H1 (cell line): ENCODE measurements around the gene ZMIZ1. TPM values are rescaled to one million over a fixed set of nuclear protein-coding genes. Genes with fewer than 3 reads are reported as not detected.

Experiments
- CTCF ChIA-PET: fragments of 300-600 bp; sonication (Branson Sonifier 250); formaldehyde crosslinking; loops from one replicate; lab custom pipeline; 2021; ENCODE audit not compliant: partially characterized antibody; lab: Charles Lee
- POLR2A ChIA-PET: fragments of 300-600 bp; sonication (Branson Sonifier 250); formaldehyde crosslinking; loops from one replicate; lab custom pipeline; 2021; ENCODE audit warnings: inconsistent platforms; ENCODE audit not compliant: partially characterized antibody; lab: Charles Lee
- DNase-seq, 2 experiments: peaks; one replicate each; pipeline versions ENCODE4 v3.0.0 to v3.0.0-alpha.2; 2010 to 2022; ENCODE audit warnings: low spot score in 2 of 2, low read depth in 1 of 2, mixed read lengths in 1 of 2
- FAIRE-seq: peaks from 2 replicates; lab custom pipeline; 2011; peaks lifted over from hg19 to GRCh38; lab: Jason Lieb, UNC
- H2AFZ ChIP-seq: 2 replicates; pipeline ENCODE4 v1.8.1; 2012; ENCODE audit warnings: low read length, inconsistent platforms
- H2AK5ac ChIP-seq: 2 replicates; pipeline ENCODE4 v1.6.1; 2013; ENCODE audit warnings: low read depth, low read length
- H2BK120ac ChIP-seq: replicated peaks from 2 replicates; pipeline ENCODE3; 2013; ENCODE audit warnings: low read depth, low read length, inconsistent platforms
- H2BK12ac ChIP-seq: 2 replicates; pipeline ENCODE4 v1.6.1; 2013; ENCODE audit warnings: low read depth, low read length
- H2BK15ac ChIP-seq: 2 replicates; pipeline ENCODE4 v1.6.1; 2013; ENCODE audit warnings: low read length
- H2BK20ac ChIP-seq: 2 replicates; pipeline ENCODE4 v1.6.1; 2013; ENCODE audit warnings: low read length
- H2BK5ac ChIP-seq: 2 replicates; pipeline ENCODE4 v1.6.1; 2013; ENCODE audit warnings: low read depth, low read length
- H3K14ac ChIP-seq: 2 replicates; pipeline ENCODE4 v1.6.1; 2013; ENCODE audit warnings: inconsistent platforms; ENCODE audit not compliant: insufficient read length
- H3K18ac ChIP-seq: 2 replicates; pipeline ENCODE4 v1.6.1; 2013; ENCODE audit warnings: low read length; ENCODE audit errors: extremely low read depth
- H3K23ac ChIP-seq: 2 replicates; pipeline ENCODE4 v1.6.1; 2013; ENCODE audit warnings: inconsistent platforms; ENCODE audit not compliant: insufficient read length
- H3K23me2 ChIP-seq: 2 replicates; pipeline ENCODE4 v1.6.1; 2013; ENCODE audit warnings: low read depth, low read length
- H3K27ac ChIP-seq: 2 replicates; pipeline ENCODE4 v1.6.1; 2011; ENCODE audit warnings: low read depth, low read length, inconsistent platforms
- H3K27me3 ChIP-seq, 4 experiments: replicated peaks in 1 of 4; 1 replicate in 1 of 4; 2 replicates in 3 of 4; pipeline versions ENCODE4 v1.6.1 to v1.8.1; 2011 to 2013; ENCODE audit warnings: low read length in 3 of 4, mild to moderate bottlenecking in 3 of 4, inconsistent platforms in 2 of 4, mixed read lengths in 2 of 4, moderate library complexity in 1 of 4; ENCODE audit not compliant: control insufficient read depth in 3 of 4, insufficient read depth in 3 of 4; ENCODE audit errors: extremely low read depth in 1 of 4
- H3K36me3 ChIP-seq, 4 experiments: 2 replicates each; pipeline versions ENCODE4 v1.6.1 to v1.8.1; 2011 to 2013; ENCODE audit warnings: mild to moderate bottlenecking in 4 of 4, low read length in 3 of 4, moderate library complexity in 2 of 4, control low read depth in 1 of 4, inconsistent platforms in 1 of 4; ENCODE audit not compliant: insufficient read depth in 4 of 4, control insufficient read depth in 2 of 4
- H3K4ac ChIP-seq: replicated peaks from 2 replicates; pipeline ENCODE3; 2013; ENCODE audit warnings: low read length, low read depth, mixed read lengths, inconsistent platforms; ENCODE audit not compliant: insufficient read length
- H3K4me1 ChIP-seq, 4 experiments: replicated peaks in 1 of 4; 1 replicate in 1 of 4; 2 replicates in 3 of 4; pipeline versions ENCODE4 v1.6.1 to v1.8.1; 2011 to 2013; ENCODE audit warnings: low read length in 3 of 4, inconsistent platforms in 2 of 4, mixed read lengths in 1 of 4; ENCODE audit not compliant: insufficient read depth in 4 of 4, control insufficient read depth in 3 of 4
- H3K4me2 ChIP-seq, 2 experiments: 2 replicates each; pipeline versions ENCODE4 v1.6.1 to v1.8.1; 2011 to 2013; ENCODE audit warnings: low read depth in 2 of 2, low read length in 2 of 2, control low read depth in 1 of 2, inconsistent platforms in 1 of 2, mild to moderate bottlenecking in 1 of 2; ENCODE audit not compliant: insufficient read depth in 1 of 2
- H3K4me3 ChIP-seq, 4 experiments: fragments of 200-600, 300-600 bp in 1 of 4; sonication (generic), shearing (Covaris generic), sonication (Bioruptor Twin) in 1 of 4; 2 replicates each; pipeline versions ENCODE4 v1.5.1 to v1.8.1; 2011 to 2016; ENCODE audit warnings: low read length in 4 of 4, low read depth in 3 of 4, control low read depth in 2 of 4, inconsistent platforms in 2 of 4, mild to moderate bottlenecking in 2 of 4, mixed read lengths in 1 of 4, moderate library complexity in 1 of 4; ENCODE audit not compliant: insufficient read depth in 2 of 4; ENCODE audit errors: extremely low read depth in 1 of 4
- H3K56ac ChIP-seq: replicated peaks from 2 replicates; pipeline ENCODE3; 2013; ENCODE audit warnings: low read depth, mild to moderate bottlenecking, mixed read lengths, low read length, inconsistent platforms; ENCODE audit not compliant: insufficient read length
- H3K79me1 ChIP-seq: 2 replicates; pipeline ENCODE4 v1.6.1; 2013; ENCODE audit warnings: low read depth, low read length, control low read depth
- H3K79me2 ChIP-seq, 2 experiments: 2 replicates each; pipeline versions ENCODE4 v1.6.1 to v1.8.1; 2012 to 2013; ENCODE audit warnings: low read length in 2 of 2, mild to moderate bottlenecking in 2 of 2, inconsistent platforms in 1 of 2; ENCODE audit not compliant: insufficient read depth in 2 of 2, control insufficient read depth in 1 of 2
- H3K9ac ChIP-seq, 4 experiments: replicated peaks in 1 of 4; 1 replicate in 1 of 4; 2 replicates in 3 of 4; pipeline versions ENCODE4 v1.6.1 to v1.8.1; 2011 to 2013; ENCODE audit warnings: low read depth in 3 of 4, low read length in 3 of 4, control low read depth in 2 of 4, mild to moderate bottlenecking in 2 of 4, moderate library complexity in 2 of 4, inconsistent platforms in 1 of 4; ENCODE audit errors: extremely low read depth in 1 of 4
- H3K9me3 ChIP-seq, 2 experiments: 2 replicates each; pipeline versions ENCODE4 v1.6.1 to v1.8.1; 2012 to 2013; ENCODE audit warnings: mild to moderate bottlenecking in 2 of 2, moderate library complexity in 2 of 2, control low read depth in 1 of 2, inconsistent platforms in 1 of 2, low read depth in 1 of 2, low read length in 1 of 2, mixed read lengths in 1 of 2; ENCODE audit not compliant: insufficient read depth in 2 of 2
- H4K20me1 ChIP-seq, 2 experiments: replicated peaks in 1 of 2; 2 replicates each; pipeline versions ENCODE3 to v1.8.1; 2011 to 2013; ENCODE audit warnings: inconsistent platforms in 2 of 2, low read length in 2 of 2, mild to moderate bottlenecking in 1 of 2; ENCODE audit not compliant: insufficient read depth in 2 of 2, control insufficient read depth in 1 of 2
- H4K5ac ChIP-seq: 2 replicates; pipeline ENCODE4 v1.6.1; 2013; ENCODE audit warnings: low read length, low read depth, mixed read lengths, inconsistent platforms; ENCODE audit not compliant: insufficient read length
- H4K8ac ChIP-seq: 2 replicates; pipeline ENCODE4 v1.8.0; 2013; ENCODE audit warnings: mild to moderate bottlenecking, moderate library complexity, low read length, inconsistent platforms; ENCODE audit not compliant: insufficient read depth; ENCODE audit errors: extremely low read depth
- H4K91ac ChIP-seq: replicated peaks from 2 replicates; pipeline ENCODE3; 2013; ENCODE audit warnings: low read length, mixed read lengths, inconsistent platforms; ENCODE audit not compliant: insufficient read length
- CEBPB ChIP-seq: IDR thresholded peaks from 2 replicates; pipeline ENCODE4 v1.6.1; 2012; ENCODE audit warnings: low read depth, low read length
- CREB1 ChIP-seq: IDR thresholded peaks from 2 replicates; pipeline ENCODE4 v1.6.1; 2012; ENCODE audit warnings: inconsistent platforms
- EZH2 ChIP-seq: fragments of 200-600 bp; sonication (generic); IDR thresholded peaks from 2 replicates; pipeline ENCODE4 v1.7.1; 2012; ENCODE audit warnings: low read depth, mild to moderate bottlenecking, moderate library complexity, low read length, inconsistent platforms; ENCODE audit not compliant: severe bottlenecking
- HDAC6 ChIP-seq: IDR thresholded peaks from one replicate; pipeline ENCODE4 v1.7.1; 2012; ENCODE audit warnings: low read depth, mild to moderate bottlenecking, inconsistent platforms, low read length, moderate library complexity
- NRF1 ChIP-seq: IDR thresholded peaks from 2 replicates; pipeline ENCODE4 v1.6.1; 2011; ENCODE audit warnings: mild to moderate bottlenecking, low read depth, low read length, improper control_type of control experiment
- SIN3A ChIP-seq, 2 experiments: IDR thresholded peaks in 1 of 2; conservative IDR thresholded peaks in 1 of 2; 2 replicates each; pipeline ENCODE4 v1.6.1; 2011 to 2012; ENCODE audit warnings: low read length in 2 of 2, improper control_type of control experiment in 1 of 2, low read depth in 1 of 2, mild to moderate bottlenecking in 1 of 2
- SIRT6 ChIP-seq: IDR thresholded peaks from one replicate; pipeline ENCODE4 v1.7.1; 2012; ENCODE audit warnings: low read length, inconsistent platforms
- TAF1 ChIP-seq: IDR thresholded peaks from 2 replicates; pipeline ENCODE4 v1.6.1; 2011; ENCODE audit warnings: mild to moderate bottlenecking, low read depth, low read length
- ZNF274 ChIP-seq: IDR thresholded peaks from 2 replicates; pipeline ENCODE4 v1.7.0; 2012; ENCODE audit warnings: low read length, borderline replicate concordance; ENCODE audit errors: extremely low read depth
- WGBS, 2 experiments: shearing (Covaris generic) in 1 of 2; methylation state at CpG; one replicate each; pipeline versions ENCODE4 v1.1.6 to v1.1.7; 2013 to 2015; ENCODE audit warnings: low lambda C conversion rate in 2 of 2, mixed read lengths in 2 of 2, inconsistent platforms in 1 of 2, low coverage in 1 of 2, missing lambda C conversion rate in 1 of 2; ENCODE audit not compliant: insufficient replicate concordance in 2 of 2, insufficient coverage in 1 of 2, insufficient read length in 1 of 2; ENCODE audit errors: extremely low coverage in 1 of 2, missing lambda C conversion rate in 1 of 2; 5-methylcytosine and 5-hydroxymethylcytosine counted together
- polyA plus RNA-seq, 7 experiments: library from polyadenylated mRNA; depleted of rRNA in 3 of 7; stranded (reverse) in 5 of 7; unstranded in 2 of 7; fragments of >200 nt in 5 of 7; fragments of 200-250 nt in 2 of 7; gene quantifications; 1 replicate in 5 of 7; 2 replicates in 1 of 7; 4 replicates in 1 of 7; pipeline versions ENCODE4 v1.2.1 to v1.2.3, GENCODE V29; 2011 to 2013; ENCODE audit warnings: missing spikeins in 2 of 7, mixed read lengths in 2 of 7
- total RNA-seq: library from RNA; stranded (reverse); fragmentation: NEBNext Ultra II Directional; extraction: Animal tissue kit (Norgen Biotek cat#: 25700); gene quantifications from 2 replicates; pipeline ENCODE4 v1.2.1, GENCODE V29; 2021

ZMIZ1 gene
- total and polyA plus RNA-seq, 2 of the 8 experiments (the other 6 are each of a cell fraction or from before 2014, with no cell fraction given), result 8.1 to 28.0 TPM

- no peak overlapping the region for H2AK5ac ChIP-seq
- no peak overlapping the region for H3K4me3 ChIP-seq
- H3K14ac ChIP-seq, result no peak overlapping the region
- no peak overlapping the region for H2BK20ac ChIP-seq
- WGBS, 2 experiments, result 87% methylated on average over 2 of the region's 2 CpGs; no CpG with 5 or more reads in 1 of the 2 experiments
- no peak overlapping the region for H3K23ac ChIP-seq
- H4K20me1 ChIP-seq, result no peaks in the 10 kb centered on the region
- no peak overlapping the region for H2BK120ac ChIP-seq
- no peaks in the 10 kb centered on the region for H3K79me1 ChIP-seq
- H2BK12ac ChIP-seq, result no peak overlapping the region
- H3K27me3 ChIP-seq, result no peaks in the 10 kb centered on the region
- H3K4me1 ChIP-seq, result peaks cover 0 to 11% (median 0%) of the 10 kb centered on the region in 4 experiments; a peak in 3 of 7 replicates
- H3K4ac ChIP-seq, result no peak overlapping the region
- CTCF ChIA-PET, result interaction anchor here (0.7 to 4.5 kb wide), 4 partner anchors 10 to 32 kb away, joined by 3 to 29 read pairs (median 11); no protein-coding TSS in a partner anchor
- H3K56ac ChIP-seq, result no peak overlapping the region
- peaks cover 2 to 4% of the 10 kb centered on the region in 2 experiments; a peak in 2 of 4 replicates for H3K9me3 ChIP-seq
- no peak overlapping the region for H3K27ac ChIP-seq
- DNase-seq (no peak), FAIRE-seq (no peak)
- POLR2A ChIA-PET, result interaction anchor here (1.5 kb wide), 1 partner anchor 13 kb away, joined by 4 read pairs; no protein-coding TSS in a partner anchor
- H4K8ac ChIP-seq, result no peak overlapping the region
- no peak overlapping the region for H2AFZ ChIP-seq
- no peak overlapping the region for H3K18ac ChIP-seq
- no peak overlapping the region for H3K4me2 ChIP-seq
- H3K36me3 ChIP-seq, result no peaks in the 10 kb centered on the region
- H2BK15ac ChIP-seq, result no peak overlapping the region
- no peak overlapping the region for H2BK5ac ChIP-seq
- H4K5ac ChIP-seq, result no peak overlapping the region
- H4K91ac ChIP-seq, result no peak overlapping the region
- H3K23me2 ChIP-seq, result no peaks in the 10 kb centered on the region
- H3K9ac ChIP-seq, result no peak overlapping the region
- no peak for TF ChIP-seq ZNF274
- TF ChIP-seq HDAC6, result no peak
- no peak for TF ChIP-seq NRF1
- no peak for TF ChIP-seq SIN3A (conservative IDR thresholded peaks at IDR 0.05 in 1 of 2, IDR thresholded peaks at IDR 0.05 in 1 of 2; ENCODE audit: low read depth in 1 of 2, low read length in 2 of 2)
- no peak for TF ChIP-seq CEBPB
- no peak for TF ChIP-seq CREB1
- no peak for TF ChIP-seq SIRT6
- no peak for TF ChIP-seq EZH2
- no peak for TF ChIP-seq TAF1
- no peaks in the 10 kb centered on the region for H3K79me2 ChIP-seq
These were observed 266.3 kb downstream of the ZMIZ1 start for GRCh38 chr10:79335094-79335469.
